Inflammatory macrophage (primary cell): Measurements from ENCODE around the gene OR8S1.
"Not testable (repeated sequence)": the region's sequence is repeated elsewhere in the genome, so short reads cannot be mapped to it uniquely, and the experiment has no call there.

Experiments used
- DNase-seq, 2 donors: peaks; one replicate each; pipeline ENCODE4 v3.0.0-alpha.2; 2020 to 2022
- total RNA-seq, 18 experiments: gene quantifications; one replicate each; lab custom pipeline; 2026; ENCODE audit warnings: mixed read lengths in 6 of 18, inconsistent platforms in 2 of 18; lab: John Stamatoyannopoulos, UW

Gene OR8S1, protein sequence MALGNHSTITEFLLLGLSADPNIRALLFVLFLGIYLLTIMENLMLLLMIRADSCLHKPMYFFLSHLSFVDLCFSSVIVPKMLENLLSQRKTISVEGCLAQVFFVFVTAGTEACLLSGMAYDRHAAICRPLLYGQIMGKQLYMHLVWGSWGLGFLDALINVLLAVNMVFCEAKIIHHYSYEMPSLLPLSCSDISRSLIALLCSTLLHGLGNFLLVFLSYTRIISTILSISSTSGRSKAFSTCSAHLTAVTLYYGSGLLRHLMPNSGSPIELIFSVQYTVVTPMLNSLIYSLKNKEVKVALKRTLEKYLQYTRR
- total RNA-seq = 0 to 0.03 (median 0) reads per million in 18 experiments

DNA sequence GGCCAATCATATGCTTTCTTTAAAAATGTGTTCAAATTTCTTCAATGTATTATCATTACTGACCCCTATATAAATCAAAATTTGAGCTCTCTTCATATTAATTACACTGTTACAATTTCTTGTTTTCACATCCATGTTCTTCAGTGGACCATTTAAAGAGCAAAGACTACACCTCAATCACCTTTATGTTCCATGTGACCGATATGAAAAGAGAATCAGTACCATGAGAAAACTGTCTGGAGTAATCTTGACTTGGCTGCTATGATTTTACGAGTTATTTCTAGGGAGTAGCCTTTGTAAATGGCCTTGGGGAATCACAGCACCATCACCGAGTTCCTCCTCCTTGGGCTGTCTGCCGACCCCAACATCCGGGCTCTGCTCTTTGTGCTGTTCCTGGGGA, at the start of gene OR8S1:
OR8S1 (plus strand) TSS at position 301 of the 400 bp plus-strand sequence; CDS start at position 301, 0 bp downstream.
- no peak for DNase-seq

DNA sequence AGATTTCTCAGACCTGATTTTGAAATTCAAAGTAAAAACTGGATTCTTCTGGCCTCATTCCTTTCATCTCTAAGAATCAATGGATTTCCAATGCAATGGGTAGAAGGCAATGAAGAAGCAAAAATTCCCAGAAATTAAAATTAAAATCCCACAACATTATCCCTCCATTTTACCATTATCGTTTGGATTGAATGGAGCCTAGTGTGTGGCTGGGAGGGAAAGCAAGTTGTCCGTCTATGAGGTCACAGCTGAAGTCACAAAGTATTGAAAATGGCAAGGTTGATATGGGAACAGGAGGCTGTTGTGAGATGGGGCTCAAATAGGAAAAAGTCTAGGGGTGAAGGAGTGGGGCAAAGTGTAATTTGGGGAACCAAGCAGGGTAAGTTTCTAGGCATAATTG, 43.2 kb upstream of the OR8S1 start, which contains the start of gene C12orf54:
C12orf54 (plus strand) TSS at position 301 of the 400 bp plus-strand sequence. CDS start 799 bp downstream, outside the sequence.
- no peak for DNase-seq

DNA sequence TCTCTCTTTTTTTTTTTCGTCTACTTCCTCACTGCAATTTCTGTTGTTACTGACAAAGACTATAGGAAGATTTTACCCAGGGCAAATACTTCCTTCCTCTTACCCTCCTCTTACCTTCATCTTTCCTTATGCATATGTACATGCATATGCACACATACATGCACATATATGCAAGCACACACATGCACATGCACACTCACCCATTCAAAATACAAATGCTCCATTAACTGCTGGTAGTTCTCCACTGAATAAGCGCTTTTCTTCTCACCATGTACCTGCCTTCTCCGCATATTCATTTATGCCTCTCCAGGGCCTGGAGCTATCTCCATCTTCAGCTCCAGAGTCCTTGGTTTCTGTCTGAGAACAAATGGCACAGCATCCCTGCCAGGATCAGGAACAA, 42.5 kb upstream of the OR8S1 start:
- DNase-seq = no peak

DNA sequence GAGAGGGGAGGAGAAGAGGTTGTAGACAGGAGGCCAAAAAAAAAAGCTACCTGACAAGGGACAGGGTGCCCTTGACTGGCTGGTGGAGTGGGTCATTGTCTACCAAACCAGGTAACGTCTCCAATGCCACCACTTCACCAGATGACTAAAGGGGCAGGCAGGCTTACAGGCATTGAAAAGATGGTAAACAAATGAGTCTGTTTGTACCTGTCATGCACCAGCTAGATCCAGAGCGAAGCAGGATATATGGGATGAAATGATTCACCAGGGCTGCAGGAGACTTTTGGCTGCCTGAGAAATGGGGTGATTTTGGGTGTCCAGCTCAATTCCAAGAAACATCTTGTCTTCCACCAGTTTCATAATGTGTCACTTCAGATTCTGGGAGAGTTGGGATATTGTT, 39.2 kb upstream of the OR8S1 start:
- no peak for DNase-seq

DNA sequence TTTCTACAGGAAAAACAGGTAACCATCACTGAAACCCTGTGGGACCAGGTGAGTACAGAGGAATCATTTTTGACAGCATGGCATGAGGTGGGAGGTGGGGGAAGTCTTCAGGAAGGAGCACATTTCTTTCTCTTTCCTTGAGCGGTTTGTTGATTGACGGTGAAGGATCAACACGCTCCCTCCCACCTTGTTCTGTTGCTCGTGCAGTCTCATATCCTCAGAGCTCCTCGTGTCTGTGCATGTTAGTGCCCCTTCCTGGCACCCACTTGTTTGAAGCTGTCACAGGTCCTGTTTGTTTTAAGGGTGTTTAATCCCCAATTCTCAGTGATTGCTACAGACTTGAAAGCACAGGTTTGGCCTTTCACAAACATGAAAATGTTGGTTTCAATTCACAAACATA, 38.8 kb upstream of the OR8S1 start:
- no peak for DNase-seq

DNA sequence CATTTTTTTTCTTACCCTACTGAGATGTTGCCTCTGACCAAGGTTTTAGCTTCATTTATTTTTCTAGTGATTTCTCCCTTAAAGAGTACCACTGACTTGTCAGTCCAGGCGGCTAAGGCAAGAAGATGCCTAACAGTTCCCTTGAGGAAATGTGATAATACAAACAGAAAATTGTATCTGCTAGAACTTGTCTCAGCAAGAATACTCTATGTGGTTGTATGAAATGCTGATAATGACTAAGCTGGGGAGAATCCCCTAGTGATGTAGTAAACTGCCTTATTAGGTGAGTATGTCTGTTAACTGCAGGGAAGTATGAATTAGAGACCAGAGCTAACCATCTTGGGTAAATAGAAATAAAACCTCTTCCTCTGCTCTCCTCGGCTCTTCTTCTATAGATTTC, 36.4 kb upstream of the OR8S1 start:
- DNase-seq = no peak

DNA sequence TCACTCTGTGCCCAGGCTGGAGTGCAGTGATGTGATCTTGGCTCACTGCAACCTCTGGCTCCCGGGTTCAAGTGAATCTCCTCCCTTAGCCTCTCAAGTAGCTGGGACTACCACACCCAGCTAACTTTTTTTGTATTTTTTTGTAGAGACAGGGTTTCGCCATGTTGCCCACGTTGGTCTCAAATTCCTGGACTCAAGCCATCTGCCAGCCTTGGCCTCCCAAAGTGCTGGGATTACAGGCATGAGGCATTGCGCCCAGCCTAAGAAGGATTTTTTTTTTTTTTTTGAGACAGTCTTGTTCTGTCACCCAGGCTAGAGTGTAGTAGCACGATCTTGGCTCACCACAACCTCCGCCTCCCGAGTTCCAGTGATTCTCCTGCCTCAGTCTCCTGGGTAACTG, 36.0 kb upstream of the OR8S1 start:
- not testable (repeated sequence) for DNase-seq

DNA sequence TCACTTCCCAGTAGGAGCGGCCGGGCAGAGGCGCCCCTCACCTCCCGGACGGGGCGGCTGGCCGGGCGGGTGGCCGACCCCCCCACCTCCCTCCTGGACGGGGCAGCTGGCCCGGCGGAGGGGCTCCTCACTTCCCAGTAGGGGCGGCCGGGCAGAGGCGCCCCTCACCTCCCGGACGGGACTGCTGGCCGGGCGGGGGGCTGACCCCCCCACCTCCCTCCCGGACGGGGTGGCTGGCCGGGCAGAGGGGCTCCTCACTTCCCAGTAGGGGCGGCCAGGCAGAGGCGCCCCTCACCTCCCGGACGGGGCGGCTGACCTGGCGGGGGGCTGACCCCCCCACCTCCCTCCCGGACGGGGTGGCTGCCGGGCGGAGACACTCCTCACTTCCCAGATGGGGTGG, 25.2 kb upstream of the OR8S1 start:
- not testable (repeated sequence) for DNase-seq

DNA sequence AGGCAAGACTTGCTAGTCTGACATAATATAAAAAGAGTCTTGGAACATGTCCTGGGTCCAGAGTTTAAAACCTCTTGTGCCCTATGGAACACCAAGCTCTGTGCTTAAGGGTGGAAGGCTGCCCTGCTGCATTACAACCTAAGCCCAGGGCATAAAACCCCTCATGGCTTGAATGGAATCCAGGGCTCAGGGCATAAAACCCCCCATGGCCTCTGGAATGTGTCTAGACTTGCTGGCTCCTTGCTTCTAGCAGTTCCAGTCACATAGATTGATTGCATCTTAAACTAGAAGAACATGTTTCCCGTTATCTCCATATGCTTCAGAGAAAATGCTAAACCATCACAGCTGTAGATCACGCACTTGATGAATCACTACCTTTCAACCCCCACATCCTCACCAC, 18.6 kb upstream of the OR8S1 start:
- not testable (repeated sequence) for DNase-seq

DNA sequence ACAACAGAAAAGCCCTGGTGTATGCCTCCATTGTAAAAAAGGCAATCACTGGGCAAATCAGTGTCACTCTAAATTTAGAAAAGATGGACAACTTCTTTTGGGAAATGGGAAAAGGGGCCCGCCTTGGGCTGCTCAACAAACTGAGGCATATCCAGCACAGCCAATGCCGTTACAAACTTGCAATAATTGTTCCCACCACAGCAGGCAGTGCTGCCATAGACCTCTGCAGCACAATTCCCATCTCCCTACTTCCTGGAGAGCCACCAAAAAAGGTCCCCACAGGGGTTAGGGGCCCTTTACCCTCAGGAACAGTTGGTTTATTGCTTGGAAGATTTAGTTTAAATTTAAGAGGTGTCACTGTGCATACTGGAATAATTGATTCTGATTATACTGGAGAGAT, 16.4 kb upstream of the OR8S1 start:
- DNase-seq = no peak

DNA sequence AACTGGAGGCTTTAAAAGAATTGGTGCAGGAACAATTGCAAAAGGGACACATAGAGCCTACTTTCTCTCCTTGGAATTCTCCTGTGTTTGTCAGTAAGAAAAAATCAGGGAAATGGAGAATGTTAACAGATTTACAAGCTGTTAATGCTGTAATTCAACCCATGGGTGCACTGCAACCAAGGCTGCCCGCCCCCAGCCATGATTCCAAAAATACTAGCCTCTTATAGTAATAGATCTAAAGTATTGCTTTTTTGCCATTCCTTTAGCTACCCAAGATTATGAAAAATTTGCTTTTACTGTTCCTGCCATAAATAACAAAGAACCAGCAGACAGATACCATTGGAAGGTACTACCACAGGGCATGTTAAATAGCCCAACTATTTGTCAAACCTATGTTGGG, 15.3 kb upstream of the OR8S1 start:
- DNase-seq = no peak

DNA sequence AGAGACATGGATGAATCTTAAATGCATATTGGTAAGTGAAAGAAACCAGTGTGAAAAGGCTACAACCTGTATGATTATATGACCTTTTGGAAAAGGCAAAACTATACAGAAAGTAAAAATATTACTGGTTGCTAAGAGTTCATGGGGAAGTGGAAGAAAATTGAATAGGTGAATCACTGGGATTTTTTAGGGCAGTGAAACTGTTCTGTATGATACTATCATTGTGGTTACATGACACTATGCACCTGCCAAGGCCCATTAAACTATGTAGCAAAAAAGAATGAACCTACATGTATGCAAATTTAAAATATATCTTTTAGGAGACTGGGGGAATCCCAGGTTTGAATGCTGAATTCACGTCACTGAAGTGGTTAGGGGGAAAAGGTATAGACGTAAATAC, 12.6 kb upstream of the OR8S1 start:
- DNase-seq = no peak

DNA sequence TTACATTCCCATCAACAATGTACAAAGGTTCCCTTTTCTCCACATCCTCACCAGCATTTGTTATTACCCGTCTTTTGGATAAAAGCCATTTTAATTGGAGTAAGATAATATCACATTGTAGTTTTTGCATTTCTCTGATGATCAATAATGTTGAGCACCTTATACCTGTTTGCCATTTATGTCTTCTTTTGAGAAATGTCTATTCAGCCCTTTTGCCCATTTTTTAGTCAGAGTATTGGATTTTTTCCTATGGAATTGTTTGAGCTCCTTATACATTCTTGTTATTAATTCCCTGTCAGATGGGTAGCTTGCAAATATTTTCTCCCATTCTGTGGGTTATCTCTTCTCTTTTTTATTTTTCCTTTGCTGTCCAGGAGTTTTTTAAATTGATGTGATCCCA, 10.7 kb upstream of the OR8S1 start:
- no peak for DNase-seq

DNA sequence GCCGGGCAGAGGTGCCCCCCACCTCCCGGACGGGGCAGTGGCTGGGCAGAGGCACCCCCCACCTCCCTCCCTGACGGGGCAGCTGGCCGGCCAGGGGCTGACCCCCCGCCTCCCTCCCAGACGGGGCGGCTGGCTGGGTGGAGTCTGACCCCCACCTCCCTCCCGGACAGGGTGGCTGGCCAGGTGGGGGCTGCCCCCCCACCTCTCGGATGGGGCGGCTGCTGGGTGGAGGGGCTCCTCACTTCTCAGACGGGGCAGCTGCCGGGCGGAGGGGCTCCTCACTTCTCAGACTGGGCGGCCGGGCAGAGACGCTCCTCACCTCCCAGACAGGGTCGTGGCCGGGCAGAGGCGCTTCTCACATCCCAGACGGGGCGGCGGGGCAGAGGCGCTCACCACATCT, 5.1 kb upstream of the OR8S1 start:
- DNase-seq = not testable (repeated sequence)

DNA sequence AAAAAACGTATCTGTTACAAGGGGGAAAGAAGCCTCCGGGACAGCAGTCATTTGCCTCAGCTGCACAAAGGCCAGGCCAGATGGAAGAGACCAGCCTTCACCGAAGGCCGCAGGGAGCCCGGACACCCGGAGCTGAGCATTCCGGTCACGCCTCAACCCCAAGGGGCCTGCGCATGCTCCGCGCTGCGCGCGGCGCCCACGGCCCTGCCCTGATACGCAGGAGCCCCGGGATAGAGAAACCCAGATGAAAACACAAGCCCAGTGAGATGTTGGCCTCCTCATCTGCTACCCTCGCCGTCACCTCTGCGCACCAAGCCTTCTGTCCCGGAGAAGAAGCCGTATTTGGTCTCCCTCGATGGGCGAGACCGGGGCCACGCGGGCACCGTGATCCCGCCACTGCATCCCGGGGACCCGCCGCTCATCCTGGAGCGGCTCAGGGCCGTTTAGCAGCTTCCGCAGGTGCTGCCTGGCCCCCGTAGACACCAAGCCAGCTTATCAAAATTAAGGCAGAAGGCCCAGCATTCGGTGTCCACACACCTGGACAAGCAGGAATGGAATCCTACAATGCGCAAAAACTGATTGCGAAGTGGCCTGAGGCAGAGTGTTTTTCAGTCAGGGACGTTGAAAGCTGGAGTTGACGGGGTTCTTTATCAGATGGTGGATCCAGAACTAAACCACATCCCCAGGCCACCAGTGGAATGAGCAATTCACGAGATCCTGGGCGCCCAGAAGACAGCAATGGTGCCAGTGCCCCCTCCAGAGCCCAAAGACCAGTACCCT, 2.6 kb downstream of the OR8S1 start:
- no peak for DNase-seq

DNA sequence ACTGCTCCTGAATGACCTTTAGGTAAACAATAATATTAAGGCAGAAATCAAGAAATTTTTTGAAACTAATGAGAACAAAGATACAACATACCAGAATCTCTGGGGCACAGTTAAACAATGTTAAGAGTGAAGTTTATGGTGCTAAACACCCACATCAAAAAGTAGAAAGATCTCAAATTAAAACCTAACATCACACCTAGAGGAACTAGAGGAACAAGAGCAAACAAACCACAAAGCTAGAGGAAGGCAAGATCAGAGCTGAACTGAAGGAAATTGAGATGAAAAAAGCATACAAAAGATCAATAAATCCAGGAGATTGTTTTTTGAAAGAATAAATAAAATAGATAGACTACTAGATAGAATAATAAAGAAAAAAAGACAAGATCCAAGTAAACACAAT, 7.2 kb downstream of the OR8S1 start:
- no peak for DNase-seq

DNA sequence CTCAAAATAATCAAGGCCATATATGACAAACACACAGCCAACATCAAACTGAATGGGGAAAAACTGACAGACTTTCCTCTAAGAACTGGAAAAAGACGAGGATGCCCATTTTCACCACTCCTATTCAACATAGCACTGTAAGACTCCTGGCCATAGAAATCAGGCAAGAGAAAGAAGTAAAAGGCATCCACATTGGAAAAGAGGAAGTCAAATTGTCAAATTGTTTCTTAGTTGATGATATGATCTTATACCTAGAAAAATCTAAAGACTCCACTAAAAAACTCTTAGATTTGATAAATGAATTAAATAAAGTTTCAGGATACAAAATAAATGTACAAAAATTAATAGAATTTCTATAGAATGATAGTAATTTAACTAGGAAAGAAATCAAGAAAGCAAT, 11.2 kb downstream of the OR8S1 start:
- DNase-seq = no peak

DNA sequence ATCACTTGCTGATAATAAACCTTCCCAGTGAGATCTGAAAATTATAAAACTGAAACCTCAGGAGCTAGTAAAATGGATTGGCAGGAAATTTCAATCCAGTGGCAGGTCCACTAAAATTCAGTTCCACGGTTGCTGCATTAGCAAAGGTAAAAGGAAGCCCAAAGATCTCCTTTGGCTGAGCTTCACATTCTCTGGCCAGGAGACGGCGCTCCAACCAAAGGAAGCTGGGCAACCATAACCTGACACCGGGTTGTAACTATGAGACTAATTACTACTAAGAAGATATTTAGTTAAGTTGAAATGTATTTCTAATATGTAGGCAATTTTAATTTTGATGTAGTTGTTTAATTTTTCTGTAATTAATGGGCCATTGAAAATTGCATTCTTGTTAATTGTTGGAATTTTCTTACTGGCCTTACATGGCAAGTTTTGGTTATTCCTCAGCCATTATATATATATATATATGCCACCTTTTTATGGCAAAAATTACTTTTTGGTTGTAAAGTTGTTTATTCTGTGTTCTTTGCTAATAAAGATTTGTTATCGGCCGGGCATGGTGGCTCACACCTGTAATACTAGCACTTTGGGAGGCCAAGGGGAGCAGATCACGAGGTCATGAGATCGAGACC, 17.0 kb downstream of the OR8S1 start:
- peak; percentile 28 to 29 for DNase-seq

DNA sequence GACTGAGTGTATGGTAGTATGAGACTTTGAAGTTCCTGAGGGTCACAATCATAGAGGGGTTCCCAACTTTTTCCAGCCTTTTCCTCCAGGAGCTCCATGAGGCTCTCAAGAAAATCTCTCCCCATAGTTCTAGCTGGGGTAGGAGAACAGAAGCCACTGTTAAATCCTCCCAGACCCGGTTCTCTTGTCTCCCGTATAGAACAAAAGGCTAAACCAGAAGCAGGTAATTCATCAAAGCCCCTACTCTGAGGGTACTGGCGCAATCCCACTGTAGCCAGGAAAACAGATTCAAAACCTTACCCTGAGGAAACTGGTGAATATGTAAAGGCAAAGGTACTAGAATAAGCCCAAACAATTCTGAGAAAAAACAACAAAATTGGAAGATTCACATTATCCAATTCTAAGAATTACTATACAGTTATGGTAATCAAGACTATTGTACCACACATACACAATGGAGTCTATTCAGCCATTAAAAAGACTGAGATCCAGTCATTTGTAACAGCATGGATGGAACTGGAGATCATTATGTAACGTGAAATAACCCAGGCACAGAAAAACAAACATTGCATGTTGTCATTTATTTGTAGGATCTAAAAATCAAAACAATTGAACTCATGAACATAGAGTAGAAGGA, 20.5 kb downstream of the OR8S1 start:
- no peak for DNase-seq

DNA sequence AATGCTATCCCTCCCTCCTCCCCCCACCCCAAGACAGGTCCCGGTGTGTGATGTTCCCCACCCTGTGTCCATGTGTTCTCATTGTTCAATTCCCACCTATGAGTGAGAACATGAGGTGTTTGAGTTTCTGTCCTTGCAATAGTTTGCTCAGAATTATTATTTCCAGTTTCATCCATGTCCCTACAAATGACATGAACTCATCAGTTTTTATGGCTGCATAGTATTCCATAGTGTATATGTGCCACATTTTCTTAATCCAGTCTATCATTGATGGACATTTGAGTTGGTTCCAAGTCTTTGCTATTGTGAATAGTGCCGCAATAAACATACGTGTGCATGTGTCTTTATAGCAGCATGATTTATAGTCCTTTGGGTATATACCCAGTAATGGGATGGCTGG, 21.6 kb downstream of the OR8S1 start:
- DNase-seq = not testable (repeated sequence)

DNA sequence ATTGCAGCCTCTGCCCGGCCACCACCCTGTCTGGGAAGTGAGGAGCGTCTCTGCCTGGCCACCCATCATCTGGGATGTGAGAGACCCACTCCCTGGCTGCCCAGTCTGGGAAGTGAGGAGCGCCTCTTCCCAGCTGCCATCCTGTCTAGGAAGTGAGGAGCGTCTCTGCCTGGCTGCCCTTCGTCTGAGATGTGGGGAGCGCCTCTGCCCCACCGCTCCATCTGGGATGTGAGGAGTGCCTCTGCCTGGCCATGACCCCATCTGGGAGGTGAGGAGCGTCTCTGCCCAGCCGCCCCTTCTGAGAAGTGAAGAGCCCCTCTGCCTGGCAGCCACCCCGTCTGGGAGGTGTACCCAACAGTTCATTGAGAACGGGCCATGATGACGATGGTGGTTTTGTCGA, 26.2 kb downstream of the OR8S1 start:
- not testable (repeated sequence) for DNase-seq

DNA sequence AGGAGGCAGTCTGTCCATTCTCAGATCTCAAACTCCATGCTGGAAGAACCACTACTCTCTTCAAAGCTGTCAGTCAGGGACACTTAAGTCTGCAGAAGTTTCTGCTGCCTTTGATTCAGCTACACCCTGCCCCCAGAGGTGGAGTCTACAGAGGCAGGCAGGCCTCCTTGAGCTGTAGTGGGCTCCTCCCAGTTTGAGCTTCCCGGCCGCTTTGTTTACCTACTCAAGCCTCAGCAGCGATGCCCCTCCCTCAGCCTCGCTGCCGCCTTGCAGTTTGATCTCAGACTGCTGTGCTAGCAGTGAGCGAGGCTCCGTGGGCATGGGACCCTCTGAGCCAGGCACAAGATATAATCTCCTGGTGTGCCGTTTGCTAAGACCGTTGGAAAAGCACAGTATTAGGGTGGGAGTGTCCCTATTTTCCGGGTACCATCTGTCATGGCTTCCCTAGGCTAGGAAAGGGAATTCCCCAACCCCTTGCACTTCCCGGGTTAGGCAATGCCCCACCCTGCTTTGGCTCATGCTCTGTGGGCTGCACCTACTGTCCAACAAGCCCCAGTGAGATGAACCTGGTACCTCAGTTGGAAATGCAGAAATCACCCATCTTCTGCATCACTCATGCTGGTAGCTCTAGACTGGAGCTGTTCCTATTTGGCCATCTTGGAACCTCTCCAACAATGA, 28.4 kb downstream of the OR8S1 start:
- DNase-seq = not testable (repeated sequence)
